NT2/D1 (cell line): ENCODE measurements around the gene VEZT.
A peak's percentile ranks its signal among the peaks of the same experiment; 100 is the strongest.

ENCODE experiments used
- DNase-seq: peaks from one replicate; pipeline ENCODE4 v3.0.0-alpha.2; 2011; ENCODE audit warnings: low read depth, low spot score
- H3K27me3 ChIP-seq: 2 replicates; pipeline ENCODE4 v1.6.0; 2011; ENCODE audit warnings: mild to moderate bottlenecking; ENCODE audit not compliant: insufficient read length, insufficient read depth
- H3K36me3 ChIP-seq: 2 replicates; pipeline ENCODE4 v1.6.1; 2011; ENCODE audit warnings: mild to moderate bottlenecking, low read length, mixed read lengths; ENCODE audit not compliant: insufficient read depth, insufficient read length
- H3K4me1 ChIP-seq: 2 replicates; pipeline ENCODE4 v1.5.1; 2011; ENCODE audit not compliant: insufficient read depth, insufficient read length
- H3K4me3 ChIP-seq: 2 replicates; pipeline ENCODE4 v1.5.1; 2011; ENCODE audit warnings: low read depth; ENCODE audit not compliant: insufficient read length
- H3K9ac ChIP-seq: 2 replicates; pipeline ENCODE4 v1.6.0; 2011; ENCODE audit warnings: low read depth; ENCODE audit not compliant: insufficient read length
- H3K9me3 ChIP-seq: 2 replicates; pipeline ENCODE4 v1.5.1; 2011; ENCODE audit warnings: mild to moderate bottlenecking, low read length; ENCODE audit not compliant: insufficient read depth
- SUZ12 ChIP-seq: IDR thresholded peaks from 2 replicates; pipeline ENCODE4 v1.6.1; 2011; ENCODE audit not compliant: insufficient read length, insufficient read depth; ENCODE audit errors: extremely low read depth
- YY1 ChIP-seq: IDR thresholded peaks from 2 replicates; pipeline ENCODE4 v1.6.1; 2011; ENCODE audit not compliant: insufficient read length, insufficient read depth
- ZNF274 ChIP-seq: IDR thresholded peaks from 2 replicates; pipeline ENCODE4 v1.6.1; 2011; ENCODE audit warnings: mild to moderate bottlenecking, low read depth, low read length

Gene VEZT

GRCh38 chr12:95201056-95201670, 16.4 kb upstream of the VEZT start:
- Histone ChIP-seq H3K36me3 (peaks cover 3% of the 10 kb centered on the region), H3K27me3 (no peaks in the 10 kb centered on the region), H3K9me3 (no peaks in the 10 kb centered on the region), H3K9ac (no peak overlapping the region), H3K4me1 (peaks cover 3% of the 10 kb centered on the region), H3K4me3 (no peak overlapping the region)
- DNase-seq: no peak
- TF ChIP-seq SUZ12: no peak
- no peak for TF ChIP-seq YY1
- TF ChIP-seq ZNF274: no peak

- Histone ChIP-seq H3K9me3 (no peaks in the 10 kb centered on the region), H3K27me3 (no peaks in the 10 kb centered on the region), H3K4me1 (peaks cover 3% of the 10 kb centered on the region), H3K4me3 (no peak overlapping the region), H3K9ac (no peak overlapping the region), H3K36me3 (no peaks in the 10 kb centered on the region)
- TF ChIP-seq YY1: no peak
- TF ChIP-seq SUZ12: no peak
- no peak for TF ChIP-seq ZNF274
- no peak for DNase-seq
Measured at GRCh38 chr12:95202691-95203486, 14.7 kb upstream of the VEZT start.

GRCh38 chr12:95203487-95204030, 14.0 kb upstream of the VEZT start:
- no peaks in the 10 kb centered on the region for H3K27me3 ChIP-seq
- peaks cover 3% of the 10 kb centered on the region for H3K4me1 ChIP-seq
- no peak for DNase-seq
- no peak overlapping the region for H3K4me3 ChIP-seq
- no peak for TF ChIP-seq YY1
- no peak for TF ChIP-seq SUZ12
- no peak for TF ChIP-seq ZNF274
- H3K9ac ChIP-seq: no peak overlapping the region
- H3K36me3 ChIP-seq: peaks cover 4% of the 10 kb centered on the region
- H3K9me3 ChIP-seq: no peaks in the 10 kb centered on the region

GRCh38 chr12:95204141-95204866, 13.3 kb upstream of the VEZT start:
- no peaks in the 10 kb centered on the region for H3K27me3 ChIP-seq
- H3K4me3 ChIP-seq: no peak overlapping the region
- H3K9me3 ChIP-seq: no peaks in the 10 kb centered on the region
- peaks cover 3% of the 10 kb centered on the region for H3K4me1 ChIP-seq
- no peak for DNase-seq
- peak overlapping the region; percentile 1 for H3K9ac ChIP-seq
- TF ChIP-seq YY1: no peak
- no peak for TF ChIP-seq SUZ12
- no peak for TF ChIP-seq ZNF274
- peaks cover 11% of the 10 kb centered on the region for H3K36me3 ChIP-seq

- Histone ChIP-seq H3K9ac (no peak overlapping the region), H3K27me3 (no peaks in the 10 kb centered on the region), H3K9me3 (no peaks in the 10 kb centered on the region), H3K4me3 (no peak overlapping the region), H3K4me1 (peaks cover 3% of the 10 kb centered on the region), H3K36me3 (peaks cover 11% of the 10 kb centered on the region)
- no peak for TF ChIP-seq ZNF274
- no peak for TF ChIP-seq SUZ12
- TF ChIP-seq YY1: no peak
- DNase-seq: no peak
Measured at GRCh38 chr12:95205016-95205624, 12.5 kb upstream of the VEZT start.

GRCh38 chr12:95205685-95206084, 11.9 kb upstream of the VEZT start:
- H3K9ac ChIP-seq: peak overlapping the region; percentile 12

More at GRCh38 chr12:95205685-95206084, 11.9 kb upstream of the VEZT start:
- TF ChIP-seq YY1 (no peak), SUZ12 (no peak), ZNF274 (no peak)
- Histone ChIP-seq H3K4me3 (no peak overlapping the region), H3K36me3 (peaks cover 11% of the 10 kb centered on the region), H3K9me3 (no peaks in the 10 kb centered on the region), H3K4me1 (peaks cover 3% of the 10 kb centered on the region), H3K27me3 (no peaks in the 10 kb centered on the region)
- DNase-seq: no peak
